Peyer's patch (tissue), 4 donors: Measurements from ENCODE around the gene FGF6.

Experiments used
- CTCF ChIP-seq, 6 experiments: fragments of 450-650 bp in 4 of 6; fragments of 200-600 bp in 2 of 6; sonication (generic) in 1 of 6; IDR thresholded peaks; one replicate each; pipeline ENCODE4 v1.5.1; 2017 to 2019; ENCODE audit warnings: antibody characterized with exemption in 6 of 6, mild to moderate bottlenecking in 3 of 6, moderate library complexity in 1 of 6
- POLR2A ChIP-seq, 2 donors: fragments of 450-650 bp; IDR thresholded peaks; one replicate each; pipeline ENCODE4 v1.5.1; 2017; ENCODE audit warnings: antibody characterized with exemption in 2 of 2, mild to moderate bottlenecking in 2 of 2, moderate library complexity in 2 of 2

- no peak for TF ChIP-seq CTCF (IDR thresholded peaks at IDR 0.05)
- no peak for TF ChIP-seq POLR2A (IDR thresholded peaks at IDR 0.05)
These were observed 52.4 kb downstream of the FGF6 start for GRCh38 chr12:4393211-4393610.
